SK-N-SH (cell line): ENCODE data around the gene CDK5. TPM values are rescaled to one million over a fixed set of nuclear protein-coding genes. Genes with fewer than 3 reads are reported as not detected.

Experiments used
- CTCF ChIA-PET: fragments of 300-600, 350-600 bp; formaldehyde crosslinking; extraction: SDS; loops from one replicate; lab custom pipeline; 2021; lab: Yijun Ruan, JAX
- POLR2A ChIA-PET: fragments of 350-600 bp; sonication (Branson Sonifier 250); formaldehyde crosslinking; extraction: SDS; loops from one replicate; lab custom pipeline; 2020; ENCODE audit warnings: antibody characterized with exemption, inconsistent platforms; lab: Yijun Ruan, JAX
- DNase-seq: peaks from one replicate; pipeline ENCODE4 v3.0.0; 2012
- H2AFZ ChIP-seq: fragments of 200-600 bp; sonication (generic); 2 replicates; pipeline ENCODE4 v1.8.1; 2016; ENCODE audit warnings: antibody characterized with exemption, mild to moderate bottlenecking, low read depth
- H3F3A ChIP-seq: fragments of 200-600 bp; sonication (generic); replicated peaks from 2 replicates; pipeline ENCODE3; 2016; ENCODE audit warnings: antibody characterized with exemption, mild to moderate bottlenecking; ENCODE audit not compliant: insufficient read depth
- H3K27ac ChIP-seq, 2 experiments: fragments of 200-500 bp in 1 of 2; fragments of 200-600 bp in 1 of 2; sonication (Bioruptor generic) in 1 of 2; sonication (generic), shearing (Covaris generic) in 1 of 2; 2 replicates each; pipeline versions ENCODE4 v1.5.1 to v1.6.1; 2014 to 2016; ENCODE audit warnings: low read depth in 2 of 2, inconsistent platforms in 1 of 2, low read length in 1 of 2, mild to moderate bottlenecking in 1 of 2, mixed read lengths in 1 of 2
- H3K27me3 ChIP-seq: fragments of 200-600 bp; sonication (generic), shearing (Covaris generic); 2 replicates; pipeline ENCODE4 v1.6.1; 2016; ENCODE audit warnings: mixed run types; ENCODE audit not compliant: insufficient read depth
- H3K36me3 ChIP-seq, 2 experiments: fragments of 200-500 bp in 1 of 2; fragments of 200-600 bp in 1 of 2; sonication (Bioruptor generic) in 1 of 2; sonication (generic) in 1 of 2; replicated peaks in 1 of 2; 2 replicates each; pipeline versions ENCODE3 to v1.5.1; 2014 to 2016; ENCODE audit warnings: low read length in 1 of 2, mild to moderate bottlenecking in 1 of 2; ENCODE audit not compliant: insufficient read depth in 2 of 2, control insufficient read depth in 1 of 2
- H3K4me1 ChIP-seq, 2 experiments: fragments of 200-500 bp in 1 of 2; fragments of 200-600 bp in 1 of 2; sonication (Bioruptor generic) in 1 of 2; sonication (generic), shearing (Covaris generic) in 1 of 2; 2 replicates each; pipeline versions ENCODE4 v1.5.1 to v1.6.1; 2014 to 2016; ENCODE audit warnings: low read depth in 1 of 2, low read length in 1 of 2, mixed run types in 1 of 2; ENCODE audit not compliant: insufficient read depth in 2 of 2, control insufficient read depth in 1 of 2
- H3K4me2 ChIP-seq: fragments of 200-600 bp; sonication (generic), shearing (Covaris generic); 2 replicates; pipeline ENCODE4 v1.6.1; 2017; ENCODE audit warnings: mixed run types
- H3K4me3 ChIP-seq, 2 experiments: fragments of 200-500 bp in 1 of 2; fragments of 200-600 bp in 1 of 2; sonication (Bioruptor generic) in 1 of 2; sonication (generic), shearing (Covaris generic) in 1 of 2; 2 replicates each; pipeline versions ENCODE4 v1.5.1 to v1.8.1; 2014 to 2016; ENCODE audit warnings: low read depth in 2 of 2, inconsistent platforms in 1 of 2, low read length in 1 of 2, mild to moderate bottlenecking in 1 of 2, mixed read lengths in 1 of 2, moderate library complexity in 1 of 2
- H3K79me2 ChIP-seq: fragments of 200-600 bp; sonication (generic); 2 replicates; pipeline ENCODE4 v1.8.1; 2017; ENCODE audit warnings: mild to moderate bottlenecking; ENCODE audit not compliant: insufficient read depth
- H3K9ac ChIP-seq: fragments of 200-600 bp; sonication (generic); 2 replicates; pipeline ENCODE4 v1.6.1; 2017; ENCODE audit warnings: mixed run types
- H3K9me2 ChIP-seq: fragments of 200-600 bp; sonication (generic); 2 replicates; pipeline ENCODE4 v1.6.1; 2017; ENCODE audit warnings: mixed run types
- H3K9me3 ChIP-seq: fragments of 200-600 bp; sonication (generic); 2 replicates; pipeline ENCODE4 v1.6.1; 2017; ENCODE audit warnings: mixed run types, mild to moderate bottlenecking, moderate library complexity
- H4K20me1 ChIP-seq: fragments of 200-600 bp; sonication (generic); 2 replicates; pipeline ENCODE4 v1.6.1; 2017; ENCODE audit warnings: mild to moderate bottlenecking, mixed run types; ENCODE audit not compliant: insufficient read depth
- EP300 ChIP-seq, 2 experiments: IDR thresholded peaks; 2 replicates each; pipeline versions ENCODE4 v1.4.0 to v1.6.1; 2012; ENCODE audit warnings: borderline replicate concordance in 1 of 2, low read depth in 1 of 2, low read length in 1 of 2
- EZH2phosphoT487 ChIP-seq: fragments of 200-600 bp; sonication (generic); IDR thresholded peaks from 2 replicates; pipeline ENCODE4 v1.6.1; 2017; ENCODE audit warnings: low read depth, mixed run types, mild to moderate bottlenecking, antibody characterized with exemption, moderate library complexity, borderline replicate concordance
- FOXJ3 ChIP-seq: sonication (generic); formaldehyde crosslinking; IDR thresholded peaks from 2 replicates; pipeline ENCODE4 v1.5.1; 2020; ENCODE audit warnings: mild to moderate bottlenecking, missing genetic modification reagents
- FOXM1 ChIP-seq: IDR thresholded peaks from 2 replicates; pipeline ENCODE4 v1.4.0; 2012; ENCODE audit warnings: low read depth, mild to moderate bottlenecking
- JUND ChIP-seq: IDR thresholded peaks from 2 replicates; pipeline ENCODE4 v1.4.0; 2012
- RAD21 ChIP-seq: IDR thresholded peaks from 2 replicates; pipeline ENCODE4 v1.6.1; 2012; ENCODE audit warnings: mild to moderate bottlenecking, low read length
- RCOR1 ChIP-seq: fragments of 150-350 bp; IDR thresholded peaks from 2 replicates; pipeline ENCODE4 v1.6.1; 2017; ENCODE audit warnings: antibody characterized with exemption, low read length
- TAF1 ChIP-seq: IDR thresholded peaks from 2 replicates; pipeline ENCODE4 v1.6.1; 2012; ENCODE audit warnings: low read depth, mild to moderate bottlenecking, low read length, moderate library complexity, borderline replicate concordance
- WGBS: methylation state at CpG from one replicate; pipeline ENCODE4 v1.1.6; 2017; ENCODE audit warnings: low lambda C conversion rate; 5-methylcytosine and 5-hydroxymethylcytosine counted together
- polyA plus RNA-seq, 3 experiments: library from polyadenylated mRNA; depleted of rRNA; stranded (reverse); fragments of >200 nt; gene quantifications; 2 replicates each; pipeline ENCODE4 v1.2.3, GENCODE V29; 2012
- TF ChIP-seq, protein P1 (sequence below): IDR thresholded peaks from 2 replicates; pipeline ENCODE4 v1.6.1; 2012; ENCODE audit warnings: mild to moderate bottlenecking, low read depth, low read length, moderate library complexity

CDK5 gene
- polyA plus RNA-seq, 1 of the 3 experiments (the other 2 are of a cell fraction): 125 TPM

DNA sequence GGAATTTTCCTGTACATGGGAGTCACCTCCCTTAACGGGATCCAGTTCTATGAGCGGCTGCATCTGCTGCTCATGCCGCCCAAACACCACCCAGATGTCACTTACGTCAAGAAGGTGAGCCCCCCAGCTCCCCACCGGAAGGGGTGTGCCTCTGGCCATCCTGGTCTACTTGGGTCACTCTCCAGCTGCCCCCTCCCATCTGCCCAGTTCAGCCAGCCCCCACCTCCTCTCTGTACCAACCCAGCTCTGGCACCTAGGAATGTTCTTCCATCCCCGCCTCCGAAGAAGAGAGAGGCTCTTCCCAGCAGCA lies 17.9 kb upstream of the CDK5 start (continued):
- TF ChIP-seq, protein P1, sequence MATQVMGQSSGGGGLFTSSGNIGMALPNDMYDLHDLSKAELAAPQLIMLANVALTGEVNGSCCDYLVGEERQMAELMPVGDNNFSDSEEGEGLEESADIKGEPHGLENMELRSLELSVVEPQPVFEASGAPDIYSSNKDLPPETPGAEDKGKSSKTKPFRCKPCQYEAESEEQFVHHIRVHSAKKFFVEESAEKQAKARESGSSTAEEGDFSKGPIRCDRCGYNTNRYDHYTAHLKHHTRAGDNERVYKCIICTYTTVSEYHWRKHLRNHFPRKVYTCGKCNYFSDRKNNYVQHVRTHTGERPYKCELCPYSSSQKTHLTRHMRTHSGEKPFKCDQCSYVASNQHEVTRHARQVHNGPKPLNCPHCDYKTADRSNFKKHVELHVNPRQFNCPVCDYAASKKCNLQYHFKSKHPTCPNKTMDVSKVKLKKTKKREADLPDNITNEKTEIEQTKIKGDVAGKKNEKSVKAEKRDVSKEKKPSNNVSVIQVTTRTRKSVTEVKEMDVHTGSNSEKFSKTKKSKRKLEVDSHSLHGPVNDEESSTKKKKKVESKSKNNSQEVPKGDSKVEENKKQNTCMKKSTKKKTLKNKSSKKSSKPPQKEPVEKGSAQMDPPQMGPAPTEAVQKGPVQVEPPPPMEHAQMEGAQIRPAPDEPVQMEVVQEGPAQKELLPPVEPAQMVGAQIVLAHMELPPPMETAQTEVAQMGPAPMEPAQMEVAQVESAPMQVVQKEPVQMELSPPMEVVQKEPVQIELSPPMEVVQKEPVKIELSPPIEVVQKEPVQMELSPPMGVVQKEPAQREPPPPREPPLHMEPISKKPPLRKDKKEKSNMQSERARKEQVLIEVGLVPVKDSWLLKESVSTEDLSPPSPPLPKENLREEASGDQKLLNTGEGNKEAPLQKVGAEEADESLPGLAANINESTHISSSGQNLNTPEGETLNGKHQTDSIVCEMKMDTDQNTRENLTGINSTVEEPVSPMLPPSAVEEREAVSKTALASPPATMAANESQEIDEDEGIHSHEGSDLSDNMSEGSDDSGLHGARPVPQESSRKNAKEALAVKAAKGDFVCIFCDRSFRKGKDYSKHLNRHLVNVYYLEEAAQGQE: no peak

DNA sequence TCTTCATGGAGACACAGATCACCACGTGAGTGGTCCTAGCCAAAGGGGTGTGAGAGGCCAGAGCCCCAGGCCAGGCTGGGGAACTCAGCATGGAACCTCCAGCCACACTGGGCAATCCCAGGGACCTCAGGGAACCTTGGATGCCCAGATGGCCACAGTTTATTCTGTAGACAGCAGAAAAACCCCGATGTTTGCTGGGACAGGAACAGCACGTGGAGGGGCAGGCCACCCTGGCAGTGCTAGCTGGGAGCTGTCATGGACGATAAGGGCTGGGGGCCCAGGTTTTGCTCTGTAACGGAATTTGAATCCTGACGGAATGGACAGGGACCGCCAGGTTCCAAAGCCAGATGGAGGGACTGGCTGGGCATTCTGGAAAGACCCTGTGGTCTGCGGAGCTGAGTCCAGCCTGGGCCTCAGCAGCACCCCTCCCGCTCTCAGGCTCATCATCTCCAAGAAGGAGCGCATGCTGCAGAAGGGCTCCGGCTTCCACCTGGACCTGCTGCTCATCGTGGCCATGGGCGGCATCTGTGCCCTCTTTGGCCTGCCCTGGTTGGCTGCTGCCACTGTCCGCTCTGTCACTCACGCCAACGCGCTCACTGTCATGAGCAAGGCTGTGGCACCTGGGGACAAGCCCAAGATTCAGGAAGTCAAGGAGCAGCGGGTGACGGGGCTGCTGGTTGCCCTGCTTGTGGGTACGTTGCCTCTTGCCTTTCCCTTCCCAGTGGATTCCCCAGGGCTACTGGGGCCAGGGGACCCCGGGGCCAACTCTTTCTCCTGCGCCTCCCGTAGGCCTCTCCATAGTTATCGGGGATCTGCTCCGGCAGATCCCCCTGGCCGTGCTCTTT lies 17.3 kb upstream of the CDK5 start:
- CTCF ChIA-PET: interaction anchor here (0.6 to 21.3 kb wide), 5 partner anchors 11 to 678 kb away, joined by 3 to 474 read pairs (median 3); partner anchors contain the start of genes CDK5 and SLC4A2
- peaks cover 40 to 82% of the 10 kb centered on the region in 2 experiments for H3K36me3 ChIP-seq
- H4K20me1 ChIP-seq: no peaks in the 10 kb centered on the region; the same call in 1 of the 2 replicates
- DNase-seq: no peak
- POLR2A ChIA-PET: interaction anchor here (1.3 to 1.5 kb wide), 2 partner anchors 8 to 47 kb away, joined by 4 to 5 read pairs; partner anchors contain the start of gene ABCB8
- no peak overlapping the region for H3K4me2 ChIP-seq
- H3K27ac ChIP-seq: no peak overlapping the region
- no peak overlapping the region for H3K4me3 ChIP-seq
- peaks cover 26% of the 10 kb centered on the region for H3K79me2 ChIP-seq
- no peak overlapping the region for H2AFZ ChIP-seq
- TF ChIP-seq, protein P1: no peak
- TF ChIP-seq RAD21 (no peak), JUND (no peak), FOXJ3 (CRISPR knock-in tag) (no peak), TAF1 (no peak), FOXM1 (no peak), EP300 (IDR thresholded peaks at IDR 0.05; ENCODE audit: borderline replicate concordance in 1 of 2, low read depth in 1 of 2, low read length in 1 of 2) (no peak), EZH2phosphoT487 (no peak), RCOR1 (no peak)
- TF ChIP-seq, all 33 proteins: peak for 0
- Histone ChIP-seq H3K27me3 (no peaks in the 10 kb centered on the region), H3K9me2 (no peaks in the 10 kb centered on the region), H3K9ac (no peak overlapping the region), H3K4me1 (peaks cover 10 to 14% of the 10 kb centered on the region in 2 experiments), H3F3A (peaks cover 48% of the 10 kb centered on the region), H3K9me3 (no peaks in the 10 kb centered on the region)
- 94% methylated on average over 26 of the region's 26 CpGs for WGBS
